PC-9 (cell line): Measurements from ENCODE around the gene TMEM134. TPM values are rescaled to one million over a fixed set of nuclear protein-coding genes. Genes with fewer than 3 reads are reported as not detected.
"Not testable (repeated sequence)": the region's sequence is repeated elsewhere in the genome, so short reads cannot be mapped to it uniquely, and the experiment has no call there.

ENCODE experiments used
- BruUV-seq: library from RNA; stranded (reverse); fragments of 400-500 nt; replicated peaks from 2 replicates; lab custom pipeline; 2021; lab: Mats Ljungman, UMichigan
- CTCF ChIA-PET: fragments of 300-600 bp; sonication (Branson Sonifier 250); formaldehyde crosslinking; loops from one replicate; lab custom pipeline; 2022; ENCODE audit warnings: antibody characterized with exemption; lab: Charles Lee
- POLR2A ChIA-PET: fragments of 300-600 bp; sonication (Branson Sonifier 250); formaldehyde crosslinking; loops from one replicate; lab custom pipeline; 2022; ENCODE audit warnings: antibody characterized with exemption; ENCODE audit not compliant: unreplicated experiment; lab: Charles Lee
- DNase-seq, 2 experiments: peaks; one replicate each; pipeline versions ENCODE4 v3.0.0 to v3.0.0-alpha.2; 2015 to 2022; ENCODE audit warnings: mixed read lengths in 1 of 2
- H2AFZ ChIP-seq: fragments of 200-600 bp; sonication (generic); 2 replicates; pipeline ENCODE4 v1.8.1; 2017; ENCODE audit warnings: antibody characterized with exemption
- H3F3A ChIP-seq: fragments of 200-600 bp; sonication (generic); 2 replicates; pipeline ENCODE4 v1.8.1; 2017; ENCODE audit warnings: antibody characterized with exemption, mild to moderate bottlenecking, low read depth; ENCODE audit not compliant: insufficient read depth
- H3K27ac ChIP-seq: fragments of 200-600 bp; sonication (generic); 2 replicates; pipeline ENCODE4 v1.6.1; 2016; ENCODE audit warnings: mixed run types
- H3K27me3 ChIP-seq: fragments of 200-600 bp; sonication (generic); 2 replicates; pipeline ENCODE4 v1.6.1; 2016; ENCODE audit warnings: low read depth, mixed run types; ENCODE audit not compliant: insufficient read depth
- H3K36me3 ChIP-seq: fragments of 200-600 bp; sonication (generic); 2 replicates; pipeline ENCODE4 v1.6.1; 2016; ENCODE audit warnings: low read depth, mixed run types
- H3K4me1 ChIP-seq: fragments of 200-600 bp; sonication (generic); replicated peaks from 2 replicates; pipeline ENCODE4 v1.6.1; 2016; ENCODE audit warnings: mixed run types; ENCODE audit not compliant: insufficient read depth
- H3K4me2 ChIP-seq: fragments of 200-600 bp; sonication (generic); 2 replicates; pipeline ENCODE4 v1.6.1; 2017; ENCODE audit warnings: mixed run types
- H3K4me3 ChIP-seq: fragments of 200-600 bp; sonication (generic); 2 replicates; pipeline ENCODE4 v1.6.1; 2016; ENCODE audit warnings: mixed run types
- H3K79me2 ChIP-seq: fragments of 200-600 bp; sonication (generic); 2 replicates; pipeline ENCODE4 v1.6.1; 2017; ENCODE audit warnings: low read depth, mixed run types
- H3K9me2 ChIP-seq: fragments of 200-600 bp; sonication (generic); 2 replicates; pipeline ENCODE4 v1.8.1; 2017; ENCODE audit warnings: mild to moderate bottlenecking; ENCODE audit not compliant: insufficient read depth
- H3K9me3 ChIP-seq: fragments of 200-600 bp; sonication (generic); 2 replicates; pipeline ENCODE4 v1.8.1; 2016; ENCODE audit warnings: low read depth; ENCODE audit not compliant: insufficient read depth
- H4K20me1 ChIP-seq: fragments of 200-600 bp; sonication (generic); 2 replicates; pipeline ENCODE4 v1.8.1; 2017; ENCODE audit not compliant: insufficient read depth
- EZH2 ChIP-seq: fragments of 200-600 bp; sonication (generic); IDR thresholded peaks from 2 replicates; pipeline ENCODE4 v1.8.0; 2017; ENCODE audit warnings: antibody characterized with exemption, low read depth
- intact Hi-C: fragments of 100-400 bp; cut with micrococcal nuclease; formaldehyde crosslinking; loops from one replicate; pipeline ENCODE4 v1.10.0; 2022; ENCODE audit not compliant: unreplicated experiment
- total RNA-seq: library from RNA; stranded (reverse); gene quantifications from 2 replicates; pipeline ENCODE4 v1.2.3, GENCODE V29; 2021
- TF ChIP-seq, protein P1 (sequence below): fragments of 200-600 bp; sonication (generic); conservative IDR thresholded peaks from 2 replicates; pipeline ENCODE4 v1.6.1; 2017; ENCODE audit warnings: mixed run types, antibody characterized with exemption, mild to moderate bottlenecking, moderate library complexity

The TMEM134 gene
- total RNA-seq, 1 experiment from 2014 or later: 85.7 TPM

DNA sequence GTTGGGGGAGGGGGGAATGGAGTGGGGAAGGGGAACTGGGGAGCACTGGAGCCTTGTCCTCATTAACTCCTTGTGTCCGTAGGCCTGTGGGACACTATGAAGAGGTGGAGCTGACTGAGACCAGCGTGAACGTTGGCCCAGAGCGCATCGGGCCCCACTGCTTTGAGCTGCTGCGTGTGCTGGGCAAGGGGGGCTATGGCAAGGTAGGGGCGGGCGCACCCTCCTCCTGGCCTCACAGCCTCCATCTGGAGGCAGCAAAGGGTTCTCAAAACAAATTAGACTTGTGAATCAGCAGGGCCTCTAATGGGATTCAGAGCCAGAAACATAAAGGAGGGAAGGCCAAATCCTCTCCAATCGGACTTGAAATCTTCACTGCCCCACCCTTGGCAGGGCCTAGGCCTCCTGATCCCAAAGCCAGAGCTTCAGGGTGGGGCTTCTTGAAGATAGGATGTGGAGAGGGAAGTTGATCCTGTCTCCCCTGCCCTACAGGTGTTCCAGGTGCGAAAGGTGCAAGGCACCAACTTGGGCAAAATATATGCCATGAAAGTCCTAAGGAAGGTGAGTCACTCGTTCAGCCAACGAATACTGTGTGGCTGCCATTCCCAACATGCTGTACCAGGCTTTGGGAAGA is 39.9 kb downstream of the TMEM134 start:
- Histone ChIP-seq H3K9me2 (no peaks in the 10 kb centered on the region), H3K27me3 (no peaks in the 10 kb centered on the region), H3K4me3 (peak overlapping the region; percentile 95), H4K20me1 (no peaks in the 10 kb centered on the region; the same call in 1 of the 2 replicates), H3F3A (peaks cover 31% of the 10 kb centered on the region; the same call in 1 of the 2 replicates), H3K27ac (no peak overlapping the region), H3K4me1 (peaks cover 24% of the 10 kb centered on the region), H3K36me3 (no peaks in the 10 kb centered on the region), H2AFZ (peak overlapping the region; percentile 92), H3K79me2 (peaks cover 21% of the 10 kb centered on the region), H3K9me3 (no peaks in the 10 kb centered on the region), H3K4me2 (peak overlapping the region; percentile 98)
- intact Hi-C loops: no loop called here
- POLR2A ChIA-PET: interaction anchor here (0.6 kb wide), 1 partner anchor 44 kb away, joined by 3 read pairs; no protein-coding TSS in a partner anchor
- no peak for DNase-seq
- no peak for TF ChIP-seq EZH2
- TF ChIP-seq, protein P1, sequence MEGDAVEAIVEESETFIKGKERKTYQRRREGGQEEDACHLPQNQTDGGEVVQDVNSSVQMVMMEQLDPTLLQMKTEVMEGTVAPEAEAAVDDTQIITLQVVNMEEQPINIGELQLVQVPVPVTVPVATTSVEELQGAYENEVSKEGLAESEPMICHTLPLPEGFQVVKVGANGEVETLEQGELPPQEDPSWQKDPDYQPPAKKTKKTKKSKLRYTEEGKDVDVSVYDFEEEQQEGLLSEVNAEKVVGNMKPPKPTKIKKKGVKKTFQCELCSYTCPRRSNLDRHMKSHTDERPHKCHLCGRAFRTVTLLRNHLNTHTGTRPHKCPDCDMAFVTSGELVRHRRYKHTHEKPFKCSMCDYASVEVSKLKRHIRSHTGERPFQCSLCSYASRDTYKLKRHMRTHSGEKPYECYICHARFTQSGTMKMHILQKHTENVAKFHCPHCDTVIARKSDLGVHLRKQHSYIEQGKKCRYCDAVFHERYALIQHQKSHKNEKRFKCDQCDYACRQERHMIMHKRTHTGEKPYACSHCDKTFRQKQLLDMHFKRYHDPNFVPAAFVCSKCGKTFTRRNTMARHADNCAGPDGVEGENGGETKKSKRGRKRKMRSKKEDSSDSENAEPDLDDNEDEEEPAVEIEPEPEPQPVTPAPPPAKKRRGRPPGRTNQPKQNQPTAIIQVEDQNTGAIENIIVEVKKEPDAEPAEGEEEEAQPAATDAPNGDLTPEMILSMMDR: no peak
- CTCF ChIA-PET: interaction anchor here (0.6 kb wide), 3 partner anchors 43 to 76 kb away, joined by 3 to 5 read pairs (median 5); no protein-coding TSS in a partner anchor
- no TSS peak for BruUV-seq

GRCh38 chr11:67428052-67429001 is 40.7 kb downstream of the TMEM134 start, which contains the start of gene RPS6KB2:
RPS6KB2 (plus strand) TSS chr11:67428494; CDS start chr11:67428546, 52 bp downstream.
- peak; percentile 91 to 98 for DNase-seq
- Histone ChIP-seq H4K20me1 (no peaks in the 10 kb centered on the region), H3K4me2 (peak within 1 kb of the TSS; percentile 98), H3K4me3 (peak within 1 kb of the TSS; percentile 95), H3K79me2 (peaks cover 21% of the 10 kb centered on the region), H3K9me2 (no peaks in the 10 kb centered on the region), H3K9me3 (no peaks in the 10 kb centered on the region), H3K4me1 (peaks cover 21% of the 10 kb centered on the region), H2AFZ (peak within 1 kb of the TSS; percentile 92), H3K27ac (peak within 1 kb of the TSS; percentile 39), H3K36me3 (no peaks in the 10 kb centered on the region), H3F3A (peaks cover 31% of the 10 kb centered on the region; the same call in 1 of the 2 replicates), H3K27me3 (no peaks in the 10 kb centered on the region)
- ChIA-PET POLR2A (no interaction called here), CTCF (interaction anchor here (0.6 kb wide), 1 partner anchor 42 kb away, joined by 5 read pairs; no protein-coding TSS in a partner anchor)
- no peak for TF ChIP-seq EZH2
- TF ChIP-seq, protein P1: no peak
- BruUV-seq: TSS peak; percentile 61
- intact Hi-C loops: loop anchor here (1.0 kb wide), 2 partner anchors 40 to 77 kb away; partner anchors contain the start of gene PITPNM1

- peak overlapping the region; percentile 39 for H3K27ac ChIP-seq
- H4K20me1 ChIP-seq, H3K9me2 ChIP-seq, H3K27me3 ChIP-seq, CTCF ChIA-PET, H3K36me3 ChIP-seq, H3K9me3 ChIP-seq, BruUV-seq, intact Hi-C loops, POLR2A ChIA-PET, DNase-seq: not testable (repeated sequence)
- peaks cover 25% of the 10 kb centered on the region for H3K4me1 ChIP-seq
- H3K4me3 ChIP-seq: peak overlapping the region; percentile 95
- H3K4me2 ChIP-seq: peak overlapping the region; percentile 82
- H2AFZ ChIP-seq: peak overlapping the region; percentile 92
- H3K79me2 ChIP-seq: peaks cover 21% of the 10 kb centered on the region
- H3F3A ChIP-seq: peaks cover 38% of the 10 kb centered on the region; the same call in 1 of the 2 replicates
Observed at GRCh38 chr11:67427364-67427859, 41.6 kb downstream of the TMEM134 start.
